Cerebellar nuclear complex (tissue), 1 donor: ENCODE results near the gene LIPK.
"Not testable (repeated sequence)": the region's sequence is repeated elsewhere in the genome, so short reads cannot be mapped to it uniquely, and the experiment has no call there.

ENCODE experiments used
- DNase-seq, 2 experiments: peaks; one replicate each; lab custom pipeline; 2025; lab: John Stamatoyannopoulos, UW

LIPK gene

GRCh38 chr10:88721392-88721791 is 15.3 kb downstream of the LIPK start:
- no peak for DNase-seq

GRCh38 chr10:88725798-88726197 is 19.7 kb downstream of the LIPK start:
- no peak for DNase-seq

- DNase-seq = no peak
Observed at GRCh38 chr10:88728107-88728763, 22.2 kb downstream of the LIPK start.

- no peak for DNase-seq
Observed at GRCh38 chr10:88730864-88731263, 24.8 kb downstream of the LIPK start.

- no peak for DNase-seq
Observed at GRCh38 chr10:88731296-88731695, 25.2 kb downstream of the LIPK start.

GRCh38 chr10:88733215-88733614 is 27.2 kb downstream of the LIPK start:
- no peak for DNase-seq

- DNase-seq = no peak
Observed at GRCh38 chr10:88735661-88736060, 29.6 kb downstream of the LIPK start.

- DNase-seq = not testable (repeated sequence)
Observed at GRCh38 chr10:88741921-88742320, 35.9 kb downstream of the LIPK start.

GRCh38 chr10:88742448-88742847 is 36.4 kb downstream of the LIPK start:
- no peak for DNase-seq

GRCh38 chr10:88744002-88744401 is 38.0 kb downstream of the LIPK start:
- DNase-seq = no peak

- no peak for DNase-seq
Observed at GRCh38 chr10:88745633-88746032, 39.6 kb downstream of the LIPK start.

GRCh38 chr10:88754287-88754686 is 48.2 kb downstream of the LIPK start:
- no peak for DNase-seq

GRCh38 chr10:88755753-88756152 is 49.7 kb downstream of the LIPK start:
- DNase-seq = no peak

GRCh38 chr10:88756660-88757059 is 50.6 kb downstream of the LIPK start:
- no peak for DNase-seq

GRCh38 chr10:88759366-88760101 is 53.5 kb downstream of the LIPK start, which contains the start of gene LIPN:
Gene LIPN (plus strand): TSS chr10:88760020. CDS start chr10:88761406, 1,386 bp downstream.
- DNase-seq = no peak

- DNase-seq = no peak
Observed at GRCh38 chr10:88762906-88763305, 56.9 kb downstream of the LIPK start.

GRCh38 chr10:88763441-88763840 is 57.4 kb downstream of the LIPK start:
- no peak for DNase-seq

- no peak for DNase-seq
Observed at GRCh38 chr10:88764110-88764509, 58.1 kb downstream of the LIPK start.

GRCh38 chr10:88765816-88766215 is 59.8 kb downstream of the LIPK start:
- DNase-seq = no peak

GRCh38 chr10:88769384-88769783 is 63.3 kb downstream of the LIPK start:
- DNase-seq = no peak

- DNase-seq = no peak
Observed at GRCh38 chr10:88781206-88781605, 75.2 kb downstream of the LIPK start.

GRCh38 chr10:88782222-88782621 is 76.2 kb downstream of the LIPK start:
- DNase-seq = no peak

GRCh38 chr10:88783724-88784123 is 77.7 kb downstream of the LIPK start:
- DNase-seq = no peak
